Natural killer cell (primary cell): Measurements from ENCODE around the gene PRPH2. TPM values are rescaled to one million over a fixed set of nuclear protein-coding genes. Genes with fewer than 3 reads are reported as not detected.
A peak's percentile ranks its signal among the peaks of the same experiment; 100 is the strongest.

ENCODE experiments used
- ATAC-seq, 3 donors: fragments of 150-1000 bp in 2 of 3; fragments of 200-7000 bp in 1 of 3; cut with Tn5 transposase; 1 replicate in 1 of 3; 2 replicates in 2 of 3; pipeline ENCODE4 v1.10.0; 2021; ENCODE audit warnings: mild to moderate bottlenecking in 2 of 3, moderate library complexity in 2 of 3
- DNase-seq, 2 donors: peaks; one replicate each; pipeline versions ENCODE4 v3.0.0 to v3.0.0-alpha.2; 2013 to 2021; ENCODE audit warnings: mixed read lengths in 1 of 2
- H3K27ac ChIP-seq: one replicate; pipeline ENCODE4 v1.5.1; 2013; ENCODE audit warnings: mild to moderate bottlenecking, low read length
- H3K27me3 ChIP-seq: one replicate; pipeline ENCODE4 v1.6.1; 2013; ENCODE audit warnings: low read length; ENCODE audit not compliant: control insufficient read depth, insufficient read depth
- H3K36me3 ChIP-seq: one replicate; pipeline ENCODE4 v1.6.1; 2013; ENCODE audit warnings: low read length; ENCODE audit not compliant: control insufficient read depth, insufficient read depth
- H3K4me1 ChIP-seq: one replicate; pipeline ENCODE4 v1.6.1; 2013; ENCODE audit warnings: low read length; ENCODE audit not compliant: control insufficient read depth, insufficient read depth
- H3K4me3 ChIP-seq: one replicate; pipeline ENCODE4 v1.5.1; 2013; ENCODE audit warnings: low read length
- H3K9me3 ChIP-seq: one replicate; pipeline ENCODE4 v1.6.1; 2013; ENCODE audit warnings: low read length; ENCODE audit not compliant: control insufficient read depth, insufficient read depth
- H3K27ac Mint-ChIP-seq, 2 donors: one replicate each; pipeline ENCODE4 v1.8.0; 2022; ENCODE audit warnings: mild to moderate bottlenecking in 2 of 2, mixed read lengths in 2 of 2, moderate library complexity in 1 of 2
- H3K27me3 Mint-ChIP-seq, 2 donors: one replicate each; pipeline ENCODE4 v1.8.0; 2022; ENCODE audit warnings: low read depth in 2 of 2, mixed read lengths in 2 of 2
- H3K36me3 Mint-ChIP-seq: one replicate; pipeline ENCODE4 v1.8.0; 2022; ENCODE audit warnings: mixed read lengths
- H3K4me1 Mint-ChIP-seq, 2 donors: one replicate each; pipeline ENCODE4 v1.8.0; 2022; ENCODE audit warnings: mixed read lengths in 2 of 2
- H3K4me3 Mint-ChIP-seq: one replicate; pipeline ENCODE4 v1.8.0; 2022; ENCODE audit warnings: mild to moderate bottlenecking, moderate library complexity, mixed read lengths
- H3K9me3 Mint-ChIP-seq, 2 donors: one replicate each; pipeline ENCODE4 v1.8.0; 2022; ENCODE audit warnings: mixed read lengths in 2 of 2
- WGBS: methylation state at CpG from one replicate; pipeline ENCODE4 v1.1.7; 2013; ENCODE audit warnings: missing lambda C conversion rate; ENCODE audit not compliant: insufficient coverage; 5-methylcytosine and 5-hydroxymethylcytosine counted together
- intact Hi-C: fragments of 100-400 bp; cut with micrococcal nuclease; formaldehyde crosslinking; loops from one replicate; pipeline ENCODE4 v1.14.2; 2022
- total RNA-seq, 4 donors: library from RNA; stranded (reverse); fragments of 120-200 nt in 1 of 4; gene quantifications; one replicate each; pipeline versions ENCODE4 v1.2.3 to v1.2.4, GENCODE V29; 2013 to 2022
- TF ChIP-seq, protein P1 (sequence below): fragments of 200-600 bp; IDR thresholded peaks from one replicate; pipeline ENCODE4 v1.8.0; 2022; ENCODE audit warnings: antibody characterized with exemption

The PRPH2 gene
- total RNA-seq, 3 donors from 2014 or later (not counting 1 experiment from before 2014, with no cell fraction given), result 0.12 to 0.16 (median 0.13) TPM

DNA sequence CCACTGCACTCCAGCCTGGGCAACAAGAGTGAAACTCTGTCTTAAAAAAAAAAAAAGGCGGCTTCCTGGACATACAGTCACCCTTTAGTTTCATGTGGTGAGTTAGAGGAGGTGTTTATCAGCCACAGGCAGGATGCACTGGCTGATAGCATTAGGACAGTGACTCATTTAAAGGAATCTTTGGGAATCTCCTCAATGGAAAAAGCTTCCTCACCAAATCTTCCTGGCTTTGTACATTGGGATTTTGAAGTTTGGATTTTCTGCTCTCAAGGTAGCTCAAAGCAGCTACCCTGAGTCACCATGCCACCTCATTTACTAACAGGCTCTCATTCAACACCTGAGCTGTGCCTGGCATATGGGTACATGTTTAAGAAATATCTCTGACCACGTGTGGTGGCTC is 20.2 kb downstream of the PRPH2 start:
- ATAC-seq, result peak in 2 of 3 donors; percentile 46
- 100% methylated on average over 1 of the region's 2 CpGs for WGBS
- Mint-ChIP-seq H3K36me3 (no peaks in the 10 kb centered on the region), H3K9me3 (no peaks in the 10 kb centered on the region), H3K27me3 (no peaks in the 10 kb centered on the region), H3K27ac (no peak overlapping the region), H3K4me3 (no peak overlapping the region), H3K4me1 (no peaks in the 10 kb centered on the region)
- Histone ChIP-seq H3K4me3 (no peak overlapping the region), H3K36me3 (no peaks in the 10 kb centered on the region), H3K4me1 (peaks cover 6% of the 10 kb centered on the region), H3K27me3 (no peaks in the 10 kb centered on the region), H3K9me3 (no peaks in the 10 kb centered on the region), H3K27ac (no peak overlapping the region)
- no peak for DNase-seq
- intact Hi-C loops, result no loop called here
- TF ChIP-seq, protein P1, sequence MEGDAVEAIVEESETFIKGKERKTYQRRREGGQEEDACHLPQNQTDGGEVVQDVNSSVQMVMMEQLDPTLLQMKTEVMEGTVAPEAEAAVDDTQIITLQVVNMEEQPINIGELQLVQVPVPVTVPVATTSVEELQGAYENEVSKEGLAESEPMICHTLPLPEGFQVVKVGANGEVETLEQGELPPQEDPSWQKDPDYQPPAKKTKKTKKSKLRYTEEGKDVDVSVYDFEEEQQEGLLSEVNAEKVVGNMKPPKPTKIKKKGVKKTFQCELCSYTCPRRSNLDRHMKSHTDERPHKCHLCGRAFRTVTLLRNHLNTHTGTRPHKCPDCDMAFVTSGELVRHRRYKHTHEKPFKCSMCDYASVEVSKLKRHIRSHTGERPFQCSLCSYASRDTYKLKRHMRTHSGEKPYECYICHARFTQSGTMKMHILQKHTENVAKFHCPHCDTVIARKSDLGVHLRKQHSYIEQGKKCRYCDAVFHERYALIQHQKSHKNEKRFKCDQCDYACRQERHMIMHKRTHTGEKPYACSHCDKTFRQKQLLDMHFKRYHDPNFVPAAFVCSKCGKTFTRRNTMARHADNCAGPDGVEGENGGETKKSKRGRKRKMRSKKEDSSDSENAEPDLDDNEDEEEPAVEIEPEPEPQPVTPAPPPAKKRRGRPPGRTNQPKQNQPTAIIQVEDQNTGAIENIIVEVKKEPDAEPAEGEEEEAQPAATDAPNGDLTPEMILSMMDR, result no peak

DNA sequence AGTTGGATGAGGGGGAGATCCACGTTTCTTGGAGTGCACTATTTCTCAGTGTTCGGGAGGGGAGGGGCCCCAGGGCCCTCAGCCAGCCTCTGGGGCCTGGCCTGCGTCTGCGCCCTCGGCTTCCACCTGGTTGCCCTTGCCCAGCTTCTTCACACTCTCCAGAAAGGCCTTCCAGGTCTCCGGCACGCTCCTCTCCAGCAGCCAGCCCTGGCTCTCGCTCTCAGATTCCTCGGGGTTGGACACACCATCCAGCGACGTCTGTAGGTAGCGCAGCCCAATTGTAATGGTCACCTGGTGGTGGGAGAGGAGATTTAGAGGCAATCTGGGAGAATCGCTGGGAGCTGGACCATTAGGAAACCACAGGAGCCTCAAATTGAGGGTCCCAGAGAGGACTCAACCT is 24.2 kb downstream of the PRPH2 start:
- no peaks in the 10 kb centered on the region for H3K27me3 ChIP-seq
- no peak overlapping the region for H3K27ac ChIP-seq
- TF ChIP-seq, protein P1, result no peak
- H3K4me1 ChIP-seq, result peaks cover 15% of the 10 kb centered on the region
- Mint-ChIP-seq H3K4me1 (peaks cover 18 to 19% of the 10 kb centered on the region in 2 donors), H3K9me3 (no peaks in the 10 kb centered on the region), H3K27ac (no peak overlapping the region), H3K4me3 (no peak overlapping the region), H3K36me3 (peaks cover 13% of the 10 kb centered on the region), H3K27me3 (no peaks in the 10 kb centered on the region)
- ATAC-seq, result no peak
- intact Hi-C loops, result no loop called here
- no peaks in the 10 kb centered on the region for H3K9me3 ChIP-seq
- no peak for DNase-seq
- peaks cover 3% of the 10 kb centered on the region for H3K36me3 ChIP-seq
- 92% methylated on average over 13 of the region's 13 CpGs for WGBS
- H3K4me3 ChIP-seq, result no peak overlapping the region

DNA sequence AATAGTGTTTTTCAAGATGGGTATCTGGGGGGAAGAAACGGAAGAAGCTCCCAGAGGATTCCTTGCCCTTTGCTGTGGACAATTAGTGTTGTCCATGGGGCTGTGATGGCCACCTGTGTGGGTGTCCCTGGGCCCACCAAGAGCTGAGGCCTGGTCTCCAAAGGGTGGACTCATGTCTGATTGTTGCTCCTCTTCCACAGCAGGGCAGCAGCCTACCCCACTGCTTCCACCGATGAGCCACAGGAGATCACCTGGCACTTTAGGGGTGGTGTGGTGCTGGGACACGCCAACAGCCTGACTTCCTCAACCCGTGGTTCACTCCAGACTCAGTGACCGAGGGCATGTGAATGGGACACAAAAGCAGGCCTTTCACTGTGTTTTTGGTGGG is 25.1 kb downstream of the PRPH2 start:
- ATAC-seq (no peak), DNase-seq (no peak)
- WGBS, result 100% methylated on average over 5 of the region's 5 CpGs
- H3K4me3 ChIP-seq, result no peak overlapping the region
- peaks cover 22 to 24% of the 10 kb centered on the region in 2 donors for H3K4me1 Mint-ChIP-seq
- H3K27ac Mint-ChIP-seq, result no peak overlapping the region
- peaks cover 13% of the 10 kb centered on the region for H3K4me1 ChIP-seq
- H3K27ac ChIP-seq, result no peak overlapping the region
- no peak overlapping the region for H3K4me3 Mint-ChIP-seq
- H3K27me3 ChIP-seq, result no peaks in the 10 kb centered on the region
- TF ChIP-seq, protein P1, result no peak
- H3K36me3 ChIP-seq, result peaks cover 10% of the 10 kb centered on the region
- H3K9me3 Mint-ChIP-seq, result no peaks in the 10 kb centered on the region
- H3K9me3 ChIP-seq, result no peaks in the 10 kb centered on the region
- H3K36me3 Mint-ChIP-seq, result peaks cover 22% of the 10 kb centered on the region
- no peaks in the 10 kb centered on the region for H3K27me3 Mint-ChIP-seq
- intact Hi-C loops, result no loop called here

DNA sequence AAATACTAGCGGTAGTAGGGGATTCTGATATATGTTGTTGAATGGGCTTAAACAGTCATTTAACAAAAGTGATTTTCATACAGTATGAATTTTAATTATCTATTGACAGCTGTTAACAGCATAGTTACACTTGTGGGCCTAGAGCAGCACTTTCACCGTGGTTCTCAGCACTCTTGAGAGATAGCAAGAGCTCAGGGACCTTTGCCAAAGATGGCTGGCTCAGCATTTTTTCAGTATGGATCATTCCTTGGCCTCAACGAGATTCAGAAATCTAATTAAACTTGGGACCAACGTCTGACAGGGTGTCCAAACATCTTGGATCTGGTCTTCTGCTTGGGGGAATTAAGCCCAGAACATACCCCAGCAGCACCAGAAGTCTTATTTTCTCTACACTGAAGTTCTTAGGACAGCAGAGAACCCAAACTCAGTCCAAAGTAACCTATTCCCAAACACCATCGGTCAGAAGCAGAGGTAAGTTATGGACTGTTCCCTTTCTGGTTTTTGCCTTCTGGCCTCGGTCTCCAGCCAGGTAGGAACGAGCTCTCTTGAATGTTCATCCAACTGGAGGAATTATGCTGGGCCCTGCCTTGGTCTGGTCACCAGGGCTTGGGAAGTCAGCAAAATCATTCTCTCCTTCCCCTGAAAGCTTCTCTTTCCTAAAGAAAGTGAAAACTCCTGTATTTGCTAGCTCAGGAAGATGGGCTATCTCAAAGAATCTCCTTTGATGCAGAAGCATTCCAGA is 25.7 kb downstream of the PRPH2 start:
- TF ChIP-seq, protein P1, result no peak
- Mint-ChIP-seq H3K9me3 (no peaks in the 10 kb centered on the region), H3K27me3 (no peaks in the 10 kb centered on the region), H3K36me3 (peaks cover 22% of the 10 kb centered on the region), H3K27ac (peak overlapping the region in 1 of 2 donors; percentile 51), H3K4me3 (no peak overlapping the region), H3K4me1 (peaks cover 22 to 24% of the 10 kb centered on the region in 2 donors)
- intact Hi-C loops, result no loop called here
- ATAC-seq, result no peak
- Histone ChIP-seq H3K9me3 (no peaks in the 10 kb centered on the region), H3K27ac (no peak overlapping the region), H3K4me1 (peaks cover 9% of the 10 kb centered on the region), H3K36me3 (peaks cover 14% of the 10 kb centered on the region), H3K27me3 (no peaks in the 10 kb centered on the region), H3K4me3 (no peak overlapping the region)
- DNase-seq, result no peak
- 84% methylated on average over 6 of the region's 7 CpGs for WGBS
